ENCODE data around the gene RANBP2.

RANBP2 gene

DNA sequence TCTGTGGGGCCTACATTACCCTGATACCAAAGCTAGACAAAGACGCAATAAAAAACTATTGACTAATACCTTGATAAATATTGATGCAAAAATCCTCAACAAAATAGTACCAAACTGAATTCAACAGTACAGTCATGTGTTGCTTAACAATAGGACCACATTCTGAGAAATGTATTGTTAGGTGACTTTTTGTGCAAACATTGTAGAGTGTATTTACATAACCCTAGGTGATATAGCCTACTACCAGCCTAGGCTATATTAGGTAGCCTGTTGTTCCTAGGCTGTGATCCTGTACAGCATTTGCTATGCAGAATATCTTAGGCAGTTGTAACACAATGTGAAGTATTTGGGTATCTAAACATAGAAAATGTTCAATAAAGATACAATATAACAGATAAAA is 104.0 kb downstream of the RANBP2 start:
- DNase-seq (ENCODE audit: low read depth) = no peak
- TF ChIP-seq, protein P1, sequence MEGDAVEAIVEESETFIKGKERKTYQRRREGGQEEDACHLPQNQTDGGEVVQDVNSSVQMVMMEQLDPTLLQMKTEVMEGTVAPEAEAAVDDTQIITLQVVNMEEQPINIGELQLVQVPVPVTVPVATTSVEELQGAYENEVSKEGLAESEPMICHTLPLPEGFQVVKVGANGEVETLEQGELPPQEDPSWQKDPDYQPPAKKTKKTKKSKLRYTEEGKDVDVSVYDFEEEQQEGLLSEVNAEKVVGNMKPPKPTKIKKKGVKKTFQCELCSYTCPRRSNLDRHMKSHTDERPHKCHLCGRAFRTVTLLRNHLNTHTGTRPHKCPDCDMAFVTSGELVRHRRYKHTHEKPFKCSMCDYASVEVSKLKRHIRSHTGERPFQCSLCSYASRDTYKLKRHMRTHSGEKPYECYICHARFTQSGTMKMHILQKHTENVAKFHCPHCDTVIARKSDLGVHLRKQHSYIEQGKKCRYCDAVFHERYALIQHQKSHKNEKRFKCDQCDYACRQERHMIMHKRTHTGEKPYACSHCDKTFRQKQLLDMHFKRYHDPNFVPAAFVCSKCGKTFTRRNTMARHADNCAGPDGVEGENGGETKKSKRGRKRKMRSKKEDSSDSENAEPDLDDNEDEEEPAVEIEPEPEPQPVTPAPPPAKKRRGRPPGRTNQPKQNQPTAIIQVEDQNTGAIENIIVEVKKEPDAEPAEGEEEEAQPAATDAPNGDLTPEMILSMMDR (conservative IDR thresholded peaks at IDR 0.05; ENCODE audit: low read length) = no peak
- H3K4me3 ChIP-seq (ENCODE audit: low read length) = no peak overlapping the region

DNA sequence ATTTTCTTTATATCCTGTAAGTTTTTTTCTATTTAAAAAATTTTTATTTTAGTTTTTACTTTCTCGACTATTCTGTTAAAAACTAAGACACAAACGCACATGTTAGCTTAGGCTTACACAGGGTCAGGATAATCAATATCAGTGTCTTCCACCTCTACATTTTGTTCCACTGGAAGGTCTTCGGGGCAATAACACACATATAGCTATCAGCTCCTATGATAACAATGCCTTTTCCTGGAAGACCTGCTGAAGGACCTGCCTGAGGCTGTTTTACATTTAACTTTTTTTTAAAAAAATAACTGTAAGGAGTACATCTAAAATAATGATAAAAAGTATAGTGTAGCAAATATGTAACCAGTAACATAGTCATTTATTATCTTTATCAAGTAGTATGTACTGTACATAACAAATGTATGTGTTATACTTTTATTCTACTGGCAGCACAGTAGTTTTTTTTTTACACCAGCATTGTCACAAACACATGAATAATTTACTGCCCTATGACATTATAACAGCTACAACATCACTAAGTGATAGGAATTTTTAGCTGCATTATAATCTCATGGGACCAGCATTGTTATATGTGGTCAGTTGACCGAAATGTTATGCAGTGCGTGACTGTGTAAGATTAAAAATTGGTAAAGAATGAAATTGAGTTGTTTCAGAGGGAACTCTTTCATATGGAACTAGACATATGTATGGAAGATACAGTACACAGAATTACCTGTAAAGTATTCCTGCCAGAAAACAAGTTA is 105.2 kb downstream of the RANBP2 start:
- no peak overlapping the region for H3K4me3 ChIP-seq (ENCODE audit: low read length)
- TF ChIP-seq, protein P1 (conservative IDR thresholded peaks at IDR 0.05; ENCODE audit: low read length) = no peak
- no peak for DNase-seq (ENCODE audit: low read depth)

DNA sequence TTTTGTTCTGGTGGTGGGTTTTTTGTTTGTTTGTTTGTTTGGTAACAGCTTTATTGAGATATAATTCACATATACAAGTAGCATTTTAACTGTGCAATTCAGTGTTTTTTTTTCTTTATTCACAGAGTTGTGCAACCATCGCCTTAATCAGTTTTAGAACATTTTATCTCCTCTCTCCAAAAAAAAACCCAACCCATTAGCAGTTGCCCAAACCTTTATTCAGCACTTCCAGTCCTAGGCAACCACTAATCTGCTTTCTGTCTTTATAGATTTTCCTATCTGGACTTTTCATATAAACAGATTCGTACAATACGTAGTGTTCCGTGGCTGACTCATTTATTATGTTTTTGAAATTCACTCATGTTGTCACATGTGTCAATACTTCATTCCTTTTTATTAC is 106.0 kb downstream of the RANBP2 start:
- TF ChIP-seq, protein P1 (conservative IDR thresholded peaks at IDR 0.05; ENCODE audit: low read length) = no peak
- no peak for DNase-seq (ENCODE audit: low read depth)
- H3K4me3 ChIP-seq (ENCODE audit: low read length) = no peak overlapping the region

DNA sequence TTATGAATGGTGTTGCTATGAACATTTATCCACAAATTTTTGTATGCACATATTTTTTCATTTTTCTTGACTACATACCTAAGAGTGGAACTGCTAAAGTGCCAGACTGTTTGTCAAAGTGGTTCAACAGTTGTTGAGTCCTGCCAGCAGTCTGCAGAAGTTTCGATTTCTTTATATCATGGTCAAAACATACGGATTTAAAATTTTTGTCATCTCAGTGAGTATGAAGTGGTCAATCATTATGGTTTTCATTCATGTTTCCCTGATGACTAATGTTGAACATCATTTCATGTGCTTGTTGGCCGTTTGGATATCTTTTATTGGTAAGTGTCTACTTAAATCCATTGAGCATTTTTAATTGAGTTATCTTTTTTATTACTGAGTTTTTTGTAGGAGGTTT is 106.5 kb downstream of the RANBP2 start:
- DNase-seq (ENCODE audit: low read depth) = no peak
- no peak overlapping the region for H3K4me3 ChIP-seq (ENCODE audit: low read length)
- TF ChIP-seq, protein P1 (conservative IDR thresholded peaks at IDR 0.05; ENCODE audit: low read length) = no peak

DNA sequence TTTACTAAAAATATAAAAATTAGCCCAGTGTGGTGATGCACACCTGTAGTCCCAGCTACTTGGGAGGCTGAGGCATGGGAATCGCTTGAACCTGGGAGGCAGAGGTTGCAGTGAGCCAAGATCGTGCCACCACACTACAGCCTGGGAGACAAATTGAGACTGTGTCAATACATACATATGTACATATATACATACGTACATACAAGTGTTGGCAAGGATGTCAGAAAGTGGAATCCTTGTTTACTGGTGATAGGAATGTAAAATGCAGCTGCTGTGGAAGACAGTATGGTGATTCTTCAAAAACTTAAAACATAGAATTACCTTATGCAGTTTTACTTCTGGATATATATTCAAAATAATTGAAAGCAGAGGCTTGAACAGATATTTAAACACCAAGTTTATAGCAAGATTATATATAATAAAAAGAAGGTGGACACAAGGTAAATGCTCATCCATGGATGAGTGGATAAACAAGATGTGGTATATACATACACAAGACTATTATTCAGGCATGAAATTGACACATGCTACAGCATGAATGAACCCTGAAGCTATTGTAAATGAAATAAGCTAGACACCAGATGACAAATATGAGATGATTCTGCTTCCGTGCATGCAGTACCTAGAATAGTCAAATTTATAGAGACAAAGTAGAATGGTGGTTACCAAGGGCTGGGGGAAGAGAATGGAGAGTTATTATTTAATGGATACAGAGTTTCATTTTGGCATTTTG is 110.5 kb downstream of the RANBP2 start:
- TF ChIP-seq, protein P1 (conservative IDR thresholded peaks at IDR 0.05; ENCODE audit: low read length) = no peak
- no peak for DNase-seq (ENCODE audit: low read depth)
- no peak overlapping the region for H3K4me3 ChIP-seq (ENCODE audit: low read length)

DNA sequence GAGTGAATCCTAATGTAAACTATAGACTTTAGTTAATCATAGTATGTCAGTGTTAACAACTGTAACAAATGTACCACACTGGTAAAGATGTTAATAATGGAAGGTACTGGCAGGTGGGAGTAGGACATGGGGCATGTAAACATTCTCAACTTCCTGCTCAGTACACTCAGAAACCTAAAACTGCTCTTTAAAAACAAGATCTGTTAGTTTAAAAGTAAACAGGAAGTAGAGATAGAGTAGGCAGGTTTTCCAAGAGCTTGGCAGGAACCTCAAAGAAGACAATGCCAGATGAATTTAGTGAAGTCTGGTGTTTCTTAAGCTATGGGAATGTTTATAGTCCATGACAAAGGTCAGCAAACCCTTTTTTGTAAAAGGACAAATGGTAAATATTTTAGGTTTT is 113.9 kb downstream of the RANBP2 start:
- H3K4me3 ChIP-seq (ENCODE audit: low read length) = no peak overlapping the region
- TF ChIP-seq, protein P1 (conservative IDR thresholded peaks at IDR 0.05; ENCODE audit: low read length) = no peak
- DNase-seq (ENCODE audit: low read depth) = no peak

DNA sequence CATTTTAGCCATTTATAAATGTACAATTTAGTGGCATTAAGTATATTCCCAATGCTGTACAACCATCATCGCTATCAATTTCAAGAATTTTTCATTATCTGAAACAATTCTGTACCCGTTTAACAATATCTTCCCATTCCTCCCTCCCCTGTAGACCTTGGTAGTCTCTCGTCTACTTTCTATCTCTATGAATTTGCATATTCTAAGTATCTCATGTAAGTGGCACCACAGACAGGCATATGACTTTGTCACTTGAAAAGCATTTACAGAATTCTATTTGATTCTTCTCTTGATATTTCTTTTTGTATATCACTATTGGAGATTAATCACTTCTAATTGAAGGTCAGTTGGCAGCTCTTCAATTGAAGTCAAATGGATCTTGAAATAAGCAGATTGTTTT is 115.3 kb downstream of the RANBP2 start:
- DNase-seq (ENCODE audit: low read depth) = no peak
- no peak overlapping the region for H3K4me3 ChIP-seq (ENCODE audit: low read length)
- TF ChIP-seq, protein P1 (conservative IDR thresholded peaks at IDR 0.05; ENCODE audit: low read length) = no peak

Data from AG10803 (cell line).